MM.1S (cell line): Measurements from ENCODE around the gene LINGO1.

Experiments
- DNase-seq: peaks from one replicate; pipeline ENCODE4 v3.0.0-alpha.2; 2015
- H2AFZ ChIP-seq: fragments of 300-600 bp; sonication (generic); 2 replicates; pipeline ENCODE4 v1.6.0; 2016; ENCODE audit warnings: antibody characterized with exemption, low read length
- H3F3A ChIP-seq: fragments of 300-600 bp; sonication (generic); 2 replicates; pipeline ENCODE4 v1.6.1; 2016; ENCODE audit warnings: mild to moderate bottlenecking, antibody characterized with exemption, low read length, moderate library complexity, mixed read lengths; ENCODE audit not compliant: insufficient read depth
- H3K27ac ChIP-seq: fragments of 300-600 bp; sonication (generic); 2 replicates; pipeline ENCODE4 v1.5.1; 2016; ENCODE audit warnings: mild to moderate bottlenecking, low read length
- H3K27me3 ChIP-seq: fragments of 300-600 bp; sonication (generic); replicated peaks from 2 replicates; pipeline ENCODE4 v1.6.0; 2016; ENCODE audit warnings: low read length; ENCODE audit not compliant: insufficient read depth
- H3K36me3 ChIP-seq: fragments of 300-600 bp; sonication (generic); replicated peaks from 2 replicates; pipeline ENCODE4 v1.6.1; 2016; ENCODE audit warnings: mild to moderate bottlenecking, low read length, mixed read lengths; ENCODE audit not compliant: insufficient read depth
- H3K4me1 ChIP-seq: fragments of 300-600 bp; sonication (generic); 2 replicates; pipeline ENCODE4 v1.6.1; 2016; ENCODE audit warnings: low read length, mixed read lengths
- H3K4me2 ChIP-seq: fragments of 300-600 bp; sonication (generic); 2 replicates; pipeline ENCODE4 v1.6.0; 2016; ENCODE audit warnings: low read depth, low read length
- H3K4me3 ChIP-seq: fragments of 300-600 bp; sonication (generic); 2 replicates; pipeline ENCODE4 v1.5.1; 2016; ENCODE audit warnings: low read length, mixed read lengths
- H3K79me2 ChIP-seq: fragments of 300-600 bp; sonication (generic); 2 replicates; pipeline ENCODE4 v1.6.1; 2016; ENCODE audit warnings: mixed run types, low read length, mixed read lengths
- H3K9ac ChIP-seq: fragments of 300-600 bp; sonication (generic); 2 replicates; pipeline ENCODE4 v1.6.1; 2016; ENCODE audit warnings: low read length, mixed read lengths
- H3K9me2 ChIP-seq: fragments of 300-600 bp; sonication (generic); replicated peaks from 2 replicates; pipeline ENCODE4 v1.6.1; 2016; ENCODE audit warnings: mild to moderate bottlenecking, low read length, mixed read lengths; ENCODE audit not compliant: insufficient read depth
- H3K9me3 ChIP-seq: fragments of 300-600 bp; sonication (generic); replicated peaks from 2 replicates; pipeline ENCODE4 v1.6.1; 2016; ENCODE audit warnings: mild to moderate bottlenecking, low read length, mixed read lengths; ENCODE audit not compliant: insufficient read depth
- H4K20me1 ChIP-seq: fragments of 300-600 bp; sonication (generic); 2 replicates; pipeline ENCODE4 v1.6.1; 2016; ENCODE audit warnings: mild to moderate bottlenecking, low read length, moderate library complexity, mixed read lengths; ENCODE audit not compliant: insufficient read depth
- CTCF ChIP-seq: fragments of 300-600 bp; sonication (generic); IDR thresholded peaks from 2 replicates; pipeline ENCODE4 v1.5.1; 2016; ENCODE audit warnings: antibody characterized with exemption, low read length, mixed read lengths
- EZH2 ChIP-seq: fragments of 300-600 bp; sonication (generic); optimal IDR thresholded peaks from 2 replicates; pipeline ENCODE3; 2017; ENCODE audit warnings: low read depth, mild to moderate bottlenecking, antibody characterized with exemption, low read length, mixed read lengths
- EZH2phosphoT487 ChIP-seq: fragments of 300-600 bp; sonication (generic); IDR thresholded peaks from 2 replicates; pipeline ENCODE4 v1.6.1; 2018; ENCODE audit warnings: antibody characterized with exemption, low read length

Gene LINGO1

GRCh38 chr15:77675806-77676415, 43.2 kb upstream of the LINGO1 start:
- no peaks in the 10 kb centered on the region for H3K79me2 ChIP-seq
- no peaks in the 10 kb centered on the region for H4K20me1 ChIP-seq
- TF ChIP-seq EZH2 (no peak), EZH2phosphoT487 (no peak)
- peaks cover 75% of the 10 kb centered on the region for H3K27me3 ChIP-seq
- no peaks in the 10 kb centered on the region for H3K9me2 ChIP-seq
- H3K4me3 ChIP-seq, result no peak overlapping the region
- H3K9me3 ChIP-seq, result no peaks in the 10 kb centered on the region
- H3K27ac ChIP-seq, result no peak overlapping the region
- H3F3A ChIP-seq, result no peaks in the 10 kb centered on the region
- DNase-seq, result no peak
- H3K36me3 ChIP-seq, result no peaks in the 10 kb centered on the region
- no peak overlapping the region for H3K4me2 ChIP-seq
- no peak overlapping the region for H2AFZ ChIP-seq
- H3K9ac ChIP-seq, result no peak overlapping the region
- H3K4me1 ChIP-seq, result no peaks in the 10 kb centered on the region

- H3K36me3 ChIP-seq, result no peaks in the 10 kb centered on the region
Observed at GRCh38 chr15:77674327-77674726, 41.6 kb upstream of the LINGO1 start.

GRCh38 chr15:77673866-77674265, 41.2 kb upstream of the LINGO1 start:
- Histone ChIP-seq H3K9me3 (no peaks in the 10 kb centered on the region), H3K27me3 (peaks cover 84% of the 10 kb centered on the region), H3K27ac (no peak overlapping the region), H3K9ac (no peak overlapping the region), H3K4me2 (no peak overlapping the region), H4K20me1 (no peaks in the 10 kb centered on the region), H3K4me1 (no peaks in the 10 kb centered on the region), H3K9me2 (no peaks in the 10 kb centered on the region), H2AFZ (no peak overlapping the region), H3K79me2 (no peaks in the 10 kb centered on the region), H3K36me3 (no peaks in the 10 kb centered on the region), H3F3A (no peaks in the 10 kb centered on the region), H3K4me3 (no peak overlapping the region)
- no peak for DNase-seq
- TF ChIP-seq EZH2phosphoT487 (no peak), CTCF (no peak), EZH2 (no peak)

More at GRCh38 chr15:77674327-77674726, 41.6 kb upstream of the LINGO1 start:
- Histone ChIP-seq H3K9me3 (no peaks in the 10 kb centered on the region), H3K4me1 (no peaks in the 10 kb centered on the region), H3K79me2 (no peaks in the 10 kb centered on the region), H2AFZ (no peak overlapping the region), H3F3A (no peaks in the 10 kb centered on the region), H3K27me3 (peaks cover 79% of the 10 kb centered on the region), H3K4me2 (no peak overlapping the region), H4K20me1 (no peaks in the 10 kb centered on the region), H3K4me3 (no peak overlapping the region), H3K9ac (no peak overlapping the region), H3K9me2 (no peaks in the 10 kb centered on the region), H3K27ac (no peak overlapping the region)
- DNase-seq, result no peak
- TF ChIP-seq EZH2phosphoT487 (no peak), EZH2 (no peak)

- TF ChIP-seq EZH2 (no peak), CTCF (no peak), EZH2phosphoT487 (no peak)
- Histone ChIP-seq H2AFZ (no peak overlapping the region), H3K36me3 (no peaks in the 10 kb centered on the region), H3K27me3 (peaks cover 81% of the 10 kb centered on the region), H3K4me2 (no peak overlapping the region), H3K27ac (no peak overlapping the region), H3K4me1 (no peaks in the 10 kb centered on the region), H4K20me1 (no peaks in the 10 kb centered on the region), H3K9ac (no peak overlapping the region), H3K79me2 (no peaks in the 10 kb centered on the region), H3K9me2 (no peaks in the 10 kb centered on the region), H3K9me3 (no peaks in the 10 kb centered on the region), H3K4me3 (no peak overlapping the region), H3F3A (no peaks in the 10 kb centered on the region)
- DNase-seq, result no peak
Observed at GRCh38 chr15:77672135-77672534, 39.4 kb upstream of the LINGO1 start.
